ENCODE measurements around the gene GIGYF2.
"Not testable (repeated sequence)": the region's sequence is repeated elsewhere in the genome, so short reads cannot be mapped to it uniquely, and the experiment has no call there.

GIGYF2 gene

DNA sequence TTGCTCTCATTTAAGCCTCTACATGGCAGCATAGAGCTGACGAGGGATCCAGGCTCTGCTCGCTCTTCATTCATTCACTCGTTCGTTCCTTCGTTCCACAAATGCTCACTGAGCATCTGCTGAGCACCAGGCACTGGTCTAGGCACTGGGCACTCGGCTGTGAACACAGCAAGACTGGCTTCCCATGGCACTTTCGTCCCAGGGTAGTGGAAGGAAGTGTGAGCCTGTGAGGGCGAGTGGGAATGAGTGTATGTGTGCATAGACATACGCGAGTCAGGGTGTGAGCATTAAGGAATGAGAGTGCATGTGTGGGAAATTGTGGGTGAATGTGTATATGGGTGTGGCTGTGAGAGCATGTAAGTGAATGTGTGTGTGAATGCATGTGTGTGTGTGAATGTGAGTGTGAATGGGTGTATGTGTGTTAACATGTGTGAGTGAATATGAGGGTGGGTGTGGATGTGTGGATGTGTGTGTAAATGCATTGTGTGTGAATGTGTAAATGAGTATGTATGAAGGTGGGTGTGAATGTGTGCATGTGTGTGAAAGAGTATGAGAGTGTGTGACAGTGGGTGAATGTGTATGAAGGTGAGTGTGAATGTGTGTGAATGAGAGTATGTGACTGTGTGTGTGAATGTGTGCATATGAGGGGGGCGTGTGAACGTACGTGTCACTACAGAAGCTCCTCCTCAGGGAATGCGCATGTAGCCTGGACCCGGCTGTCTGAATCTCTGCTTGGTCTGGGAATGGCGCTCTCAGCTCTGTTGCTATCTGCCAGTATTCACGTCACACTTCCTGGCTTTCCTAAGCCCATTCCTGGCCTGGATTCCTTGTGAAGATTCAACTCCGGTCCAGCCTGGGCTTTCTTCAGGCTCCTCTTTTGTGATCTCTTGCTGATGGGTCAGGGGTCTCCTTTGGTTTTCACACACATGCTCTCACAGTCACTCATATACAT lies 201.7 kb downstream of the GIGYF2 start:
- DNase-seq = peak; percentile 9

- no peak for DNase-seq
Observed at GRCh38 chr2:232900811-232901735, 203.9 kb downstream of the GIGYF2 start.

DNA sequence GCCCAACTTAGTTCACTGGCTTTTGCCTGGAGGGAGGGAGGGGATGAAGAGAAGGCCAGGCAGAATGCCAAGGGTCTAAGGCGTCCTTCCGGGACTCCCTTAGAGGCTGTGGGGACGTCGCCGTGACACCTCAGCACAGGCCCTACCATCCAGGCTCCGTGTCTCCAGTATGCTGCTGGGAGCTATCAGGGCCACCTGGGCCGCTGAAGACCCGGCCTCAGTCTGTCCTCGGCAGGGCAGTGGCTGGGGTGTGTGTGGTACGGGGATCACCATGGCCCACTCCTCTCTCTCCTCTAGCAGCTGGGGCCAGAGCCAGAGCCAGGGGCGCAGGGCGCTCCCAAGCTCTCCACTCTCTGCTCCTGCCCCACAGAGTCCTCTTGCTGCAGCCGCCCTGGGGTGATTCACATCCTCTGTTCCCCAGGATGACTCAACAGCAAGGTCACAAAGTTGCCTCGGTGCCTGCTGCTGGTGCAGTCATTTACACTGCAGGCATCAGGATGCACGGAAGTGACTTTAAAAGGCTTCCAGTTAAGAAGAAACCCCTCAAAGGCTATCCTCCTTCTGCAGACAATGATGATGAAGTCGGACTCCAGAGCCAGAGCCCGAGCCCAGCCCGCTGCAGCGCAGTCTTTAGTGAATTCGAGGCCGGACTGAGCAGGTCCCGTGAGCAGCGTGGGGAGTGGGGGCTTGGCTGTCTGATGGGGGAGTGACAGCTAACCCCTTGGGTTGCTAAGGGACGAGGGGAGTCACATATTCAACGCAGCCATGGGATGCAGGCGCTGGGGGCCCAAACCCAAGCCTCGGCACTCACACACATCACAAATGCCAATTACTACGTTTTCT lies 204.8 kb downstream of the GIGYF2 start:
- peak; percentile 46 for DNase-seq

- DNase-seq = no peak
Observed at GRCh38 chr2:232903989-232904388, 206.9 kb downstream of the GIGYF2 start.

GRCh38 chr2:232906867-232907717 lies 210.0 kb downstream of the GIGYF2 start:
- DNase-seq = not testable (repeated sequence)

- DNase-seq = not testable (repeated sequence)
Observed at GRCh38 chr2:232907718-232908085, 210.6 kb downstream of the GIGYF2 start.

- DNase-seq = no peak
Observed at GRCh38 chr2:232908695-232909094, 211.6 kb downstream of the GIGYF2 start.

Data from DMS53 (cell line).